ENCODE results near the gene CRB3.

Gene CRB3

DNA sequence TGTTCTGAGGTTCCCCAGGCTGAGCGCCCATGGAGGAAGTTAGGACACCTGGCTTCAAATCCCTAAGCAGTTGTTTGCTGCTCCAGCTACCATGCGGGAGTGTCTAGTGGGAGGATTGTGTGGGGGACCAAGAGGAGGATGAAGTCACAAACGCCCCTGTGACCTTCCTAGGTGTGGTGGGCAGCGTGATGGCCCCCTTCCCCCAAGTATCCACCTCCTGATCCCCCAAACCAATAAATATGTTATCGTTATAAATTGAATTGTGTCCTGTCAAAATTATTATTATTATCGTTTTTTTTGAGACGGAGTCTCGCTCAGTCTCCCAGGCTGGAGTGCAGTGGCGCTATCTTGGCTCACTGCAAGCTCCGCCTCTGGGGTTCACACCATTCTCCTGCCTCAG is 30.4 kb upstream of the CRB3 start, which contains the start of gene SLC25A41:
TSS of gene SLC25A41 (minus strand) at position 101 of the 400 bp plus-strand sequence. CDS start at position 31, 70 bp downstream.
- no peak for DNase-seq

DNA sequence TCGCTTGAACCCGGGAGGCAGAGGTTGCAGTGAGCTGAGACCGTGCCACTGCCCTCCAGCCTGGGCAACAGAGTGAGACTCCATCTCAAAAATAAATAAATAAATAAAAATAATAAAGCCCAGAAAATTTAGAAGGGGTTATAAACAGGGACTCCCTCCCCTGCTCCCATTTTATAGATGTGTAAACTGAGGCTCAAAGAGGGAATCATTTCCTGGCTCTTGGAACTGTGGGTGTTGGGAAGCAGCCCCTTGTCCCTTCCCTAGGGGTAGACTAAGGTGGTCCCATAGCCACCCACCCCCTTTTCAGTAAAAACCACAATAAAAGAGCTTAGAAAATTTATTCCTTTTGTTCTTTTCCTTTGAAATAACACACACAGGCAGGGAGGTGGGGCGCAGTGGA is 24.3 kb upstream of the CRB3 start:
- DNase-seq: no peak

DNA sequence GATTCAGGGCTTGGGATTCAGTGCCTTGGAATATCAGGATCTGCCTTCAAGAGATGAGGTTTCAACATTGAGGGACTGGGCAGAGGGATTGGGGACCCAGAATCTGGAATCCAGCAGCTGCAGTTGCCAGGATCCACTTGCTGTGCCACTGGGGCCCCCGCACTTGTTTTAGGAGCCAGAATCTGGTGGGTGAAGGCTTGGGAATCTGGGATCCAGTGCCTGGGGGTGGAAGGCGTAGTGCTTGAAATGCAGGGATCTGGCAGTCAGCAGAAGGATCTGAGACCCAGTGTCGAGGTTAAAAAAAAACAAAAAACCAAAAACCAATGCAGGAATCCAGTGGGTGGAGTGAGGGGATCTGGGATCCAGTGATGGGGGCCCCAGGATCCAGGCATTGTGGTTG is 23.2 kb upstream of the CRB3 start:
- no peak for DNase-seq

- DNase-seq: no peak
These were observed 21.9 kb upstream of the CRB3 start for GRCh38 chr19:6442087-6442688.

- DNase-seq: no peak
These were observed 20.1 kb upstream of the CRB3 start for GRCh38 chr19:6443986-6444385.

DNA sequence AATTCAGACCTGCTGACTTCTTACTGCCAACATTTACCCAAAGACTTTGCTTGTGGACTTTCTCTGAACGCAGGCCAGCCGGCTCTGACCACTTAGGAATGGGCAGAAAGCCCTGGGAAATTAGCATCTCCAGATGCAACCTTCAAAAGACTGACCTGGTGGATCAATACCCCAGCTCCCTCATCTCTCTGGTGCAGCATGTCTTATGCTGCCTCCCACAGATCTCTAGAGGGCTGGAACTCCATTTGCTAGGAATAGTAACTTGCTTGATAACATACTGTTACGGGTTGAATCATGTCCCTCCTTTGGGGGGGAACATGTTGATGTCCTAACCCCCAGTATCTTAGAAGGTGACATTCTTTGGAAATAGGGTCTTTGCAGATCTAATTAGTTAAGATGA is 17.6 kb upstream of the CRB3 start:
- no peak for DNase-seq

- DNase-seq: no peak
These were observed 16.0 kb upstream of the CRB3 start for GRCh38 chr19:6448045-6448444.

- peak; percentile 5 for DNase-seq
These were observed 13.9 kb upstream of the CRB3 start for GRCh38 chr19:6450166-6450565.

- no peak for DNase-seq
These were observed 12.4 kb upstream of the CRB3 start for GRCh38 chr19:6451583-6452222.

DNA sequence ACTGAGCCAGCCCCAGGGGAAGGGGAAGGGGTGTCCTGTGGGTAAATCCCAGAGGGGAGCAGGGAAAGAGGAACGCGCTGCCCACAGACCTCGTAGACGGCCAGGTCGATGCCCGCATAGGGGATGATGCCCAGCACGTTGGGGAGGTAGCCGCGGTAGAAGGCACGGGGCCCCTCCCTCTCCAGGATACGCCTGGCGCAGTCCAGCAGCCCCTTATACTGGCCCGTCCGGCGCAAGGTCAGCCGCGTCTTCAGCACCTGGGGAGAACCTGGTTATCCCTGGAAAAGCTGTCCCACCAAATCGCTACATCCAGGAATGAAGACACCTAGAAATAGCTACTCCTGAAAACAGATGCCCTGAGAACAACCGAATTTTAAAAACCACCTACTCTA is 11.9 kb upstream of the CRB3 start:
- no peak for DNase-seq

DNA sequence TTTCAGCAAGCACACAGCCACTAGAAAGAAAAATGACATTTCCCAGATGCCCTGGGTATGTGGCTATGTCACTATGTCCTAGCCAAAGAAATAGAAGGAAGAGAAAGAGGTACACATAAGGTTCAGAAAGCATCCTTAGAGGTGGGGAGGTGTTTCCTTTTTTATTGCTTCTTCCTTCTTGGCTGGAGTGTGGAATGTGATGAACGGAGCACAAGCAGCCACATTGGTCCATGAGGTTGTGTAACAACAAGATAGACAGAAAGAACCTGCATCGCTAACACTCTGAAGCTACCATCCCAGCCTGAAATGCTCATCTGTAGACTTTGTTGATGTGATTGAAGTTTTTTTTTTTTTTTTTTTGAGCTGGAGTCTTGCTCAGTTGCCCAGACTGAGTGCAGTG is 11.2 kb upstream of the CRB3 start:
- no peak for DNase-seq

GRCh38 chr19:6453951-6454565 is 10.0 kb upstream of the CRB3 start:
- no peak for DNase-seq

GRCh38 chr19:6455924-6456323 is 8.1 kb upstream of the CRB3 start:
- DNase-seq: no peak

GRCh38 chr19:6457958-6458694 is 5.9 kb upstream of the CRB3 start:
- no peak for DNase-seq

- DNase-seq: no peak
These were observed 5.3 kb upstream of the CRB3 start for GRCh38 chr19:6458695-6459261.

- peak; percentile 35 for DNase-seq
These were observed 4.6 kb upstream of the CRB3 start, which contains the start of gene SLC25A23 for GRCh38 chr19:6459262-6460098. SLC25A23 (minus strand) TSS chr19:6459792; CDS start chr19:6459628, 164 bp downstream.

GRCh38 chr19:6460099-6460884 is 3.8 kb upstream of the CRB3 start:
- DNase-seq: peak; percentile 93

GRCh38 chr19:6465006-6465405 is 935 bp downstream of the CRB3 start:
- DNase-seq: no peak

DNA sequence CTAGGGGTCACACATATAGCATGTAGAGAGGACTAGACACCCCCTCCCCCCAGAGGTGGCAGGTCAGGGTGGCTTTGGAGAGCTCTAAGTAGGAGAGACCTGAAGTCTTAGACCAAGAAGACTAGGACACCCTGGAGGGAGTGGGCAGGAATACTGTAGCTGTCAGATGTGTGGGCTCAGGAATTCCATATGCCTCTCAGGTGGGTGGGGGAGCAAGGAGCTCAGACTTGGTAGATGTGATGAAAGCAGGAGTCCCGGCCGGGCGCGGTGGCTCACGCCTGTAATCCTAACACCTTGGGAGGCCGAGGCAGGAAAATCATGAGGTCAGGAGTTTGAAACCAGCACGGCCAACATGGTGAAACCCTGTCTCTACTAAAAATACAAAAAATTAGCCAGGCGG is 1.6 kb downstream of the CRB3 start:
- no peak for DNase-seq

DNA sequence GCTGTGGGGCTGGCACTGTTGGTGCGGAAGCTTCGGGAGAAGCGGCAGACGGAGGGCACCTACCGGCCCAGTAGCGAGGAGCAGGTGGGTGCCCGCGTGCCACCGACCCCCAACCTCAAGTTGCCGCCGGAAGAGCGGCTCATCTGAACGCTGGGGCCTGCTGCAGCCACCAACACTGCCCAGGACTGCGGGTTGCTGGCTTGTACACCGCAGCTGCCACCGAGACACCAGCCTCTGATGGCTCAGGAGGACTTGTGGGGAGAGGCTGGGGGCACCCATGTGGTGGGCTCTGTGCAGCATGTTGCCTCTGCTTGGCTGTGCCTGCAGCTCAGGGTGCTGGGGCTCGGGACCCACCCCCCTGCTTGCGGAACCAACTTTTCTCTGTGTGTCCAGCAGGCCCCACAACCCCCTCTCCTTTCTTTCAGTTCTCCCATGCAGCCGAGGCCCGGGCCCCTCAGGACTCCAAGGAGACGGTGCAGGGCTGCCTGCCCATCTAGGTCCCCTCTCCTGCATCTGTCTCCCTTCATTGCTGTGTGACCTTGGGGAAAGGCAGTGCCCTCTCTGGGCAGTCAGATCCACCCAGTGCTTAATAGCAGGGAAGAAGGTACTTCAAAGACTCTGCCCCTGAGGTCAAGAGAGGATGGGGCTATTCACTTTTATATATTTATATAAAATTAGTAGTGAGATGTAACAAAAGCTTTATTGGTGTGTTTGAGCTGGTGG is 2.6 kb downstream of the CRB3 start:
- DNase-seq: no peak

DNA sequence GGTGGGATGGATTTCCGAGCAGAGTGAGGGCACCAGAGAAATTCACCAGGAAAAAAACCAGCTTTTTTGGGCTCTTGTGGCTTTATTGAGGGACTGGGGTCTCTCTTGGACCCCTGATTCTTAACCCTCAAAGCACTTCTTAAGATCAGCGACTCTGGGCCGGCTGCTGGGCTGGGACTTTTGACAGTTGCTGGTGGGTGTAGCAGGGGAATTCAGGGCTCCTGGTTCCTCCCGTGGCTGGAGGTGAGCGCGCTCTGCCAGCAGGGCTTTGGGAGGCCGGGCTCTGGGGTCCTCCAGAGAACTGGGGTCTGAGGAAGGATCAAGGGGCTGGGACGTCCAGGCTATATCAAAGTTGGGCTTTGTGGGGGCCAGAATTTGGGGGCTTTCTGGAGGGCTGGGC is 3.3 kb downstream of the CRB3 start:
- no peak for DNase-seq
